Common myeloid progenitor, CD34-positive (primary cell): ENCODE data around the gene CHMP6.
A peak's percentile ranks its signal among the peaks of the same experiment; 100 is the strongest.

Experiments
- CTCF ChIA-PET: fragments of 350-600 bp; sonication (Branson Sonifier 250); formaldehyde crosslinking; loops from one replicate; lab custom pipeline; 2021; ENCODE audit warnings: antibody characterized with exemption; lab: Charles Lee
- POLR2A ChIA-PET: fragments of 350-600 bp; sonication (Branson Sonifier 250); formaldehyde crosslinking; loops from one replicate; lab custom pipeline; 2021; ENCODE audit warnings: antibody characterized with exemption; lab: Charles Lee
- DNase-seq, 3 donors: peaks; one replicate each; pipeline versions ENCODE4 v3.0.0 to v3.0.0-alpha.2; 2013
- H3K27ac ChIP-seq, 2 experiments: 1 replicate in 1 of 2; 2 replicates in 1 of 2; pipeline ENCODE4 v1.7.0; 2013; ENCODE audit warnings: inconsistent platforms in 2 of 2, low read length in 2 of 2, mild to moderate bottlenecking in 2 of 2, low read depth in 1 of 2, moderate library complexity in 1 of 2; ENCODE audit not compliant: severe bottlenecking in 2 of 2, insufficient read depth in 1 of 2, poor library complexity in 1 of 2
- H3K27me3 ChIP-seq, 5 experiments: replicated peaks in 2 of 5; 1 replicate in 3 of 5; 2 replicates in 2 of 5; pipeline versions ENCODE4 v1.6.1 to v1.7.0; 2013; ENCODE audit warnings: low read length in 4 of 5, mild to moderate bottlenecking in 2 of 5, moderate library complexity in 2 of 5, inconsistent platforms in 1 of 5; ENCODE audit not compliant: insufficient read depth in 5 of 5, control insufficient read depth in 4 of 5
- H3K36me3 ChIP-seq, 4 experiments: 1 replicate in 2 of 4; 2 replicates in 2 of 4; pipeline versions ENCODE4 v1.6.1 to v1.7.0; 2013; ENCODE audit warnings: low read length in 3 of 4, control low read depth in 1 of 4, mild to moderate bottlenecking in 1 of 4; ENCODE audit not compliant: control insufficient read depth in 4 of 4, insufficient read depth in 4 of 4
- H3K4me1 ChIP-seq, 4 experiments: 1 replicate in 3 of 4; 2 replicates in 1 of 4; pipeline versions ENCODE4 v1.6.1 to v1.7.1; 2013; ENCODE audit warnings: low read length in 3 of 4, mild to moderate bottlenecking in 3 of 4, control low read depth in 1 of 4, inconsistent platforms in 1 of 4, moderate library complexity in 1 of 4; ENCODE audit not compliant: control insufficient read depth in 4 of 4, insufficient read depth in 4 of 4; ENCODE audit errors: control extremely low read depth in 1 of 4
- H3K4me3 ChIP-seq, 7 experiments: 1 replicate in 4 of 7; 2 replicates in 3 of 7; pipeline versions ENCODE4 v1.5.1 to v1.7.0; 2013; ENCODE audit warnings: mild to moderate bottlenecking in 7 of 7, low read length in 6 of 7, moderate library complexity in 6 of 7, inconsistent platforms in 2 of 7, low read depth in 2 of 7, control low read depth in 1 of 7; ENCODE audit not compliant: insufficient read depth in 4 of 7, control insufficient read depth in 1 of 7; ENCODE audit errors: extremely low read depth in 1 of 7
- H3K9me3 ChIP-seq, 5 experiments: 1 replicate in 4 of 5; 2 replicates in 1 of 5; pipeline versions ENCODE4 v1.6.1 to v1.7.1; 2013; ENCODE audit warnings: low read length in 4 of 5, mild to moderate bottlenecking in 2 of 5, inconsistent platforms in 1 of 5, low read depth in 1 of 5, moderate library complexity in 1 of 5; ENCODE audit not compliant: control insufficient read depth in 4 of 5, insufficient read depth in 2 of 5; ENCODE audit errors: control extremely low read depth in 1 of 5
- WGBS: methylation state at CpG from one replicate; pipeline ENCODE4 v1.1.5; 2013; ENCODE audit not compliant: insufficient coverage; 5-methylcytosine and 5-hydroxymethylcytosine counted together

The CHMP6 gene

GRCh38 chr17:80989586-80989913, 2.1 kb upstream of the CHMP6 start:
- H3K36me3 ChIP-seq = peaks cover 0 to 2% (median 0%) of the 10 kb centered on the region in 4 experiments
- ChIA-PET CTCF (interaction anchor here (0.6 to 3.6 kb wide), 8 partner anchors 13 to 412 kb away, joined by 3 to 16 read pairs (median 4); no protein-coding TSS in a partner anchor), POLR2A (interaction anchor here (0.6 kb wide), 1 partner anchor 1621 kb away, joined by 3 read pairs; no protein-coding TSS in a partner anchor)
- H3K4me3 ChIP-seq = peak overlapping the region in 1 of 7 experiments; percentile 46
- no peak for DNase-seq
- H3K9me3 ChIP-seq = no peaks in the 10 kb centered on the region
- 75% methylated on average over 11 of the region's 11 CpGs for WGBS
- H3K27ac ChIP-seq = no peak overlapping the region
- H3K4me1 ChIP-seq = peaks cover 2 to 54% (median 48%) of the 10 kb centered on the region in 4 experiments
- H3K27me3 ChIP-seq = no peaks in the 10 kb centered on the region

GRCh38 chr17:80990921-80991644, 558 bp upstream of the CHMP6 start:
- WGBS = 46% methylated on average over 18 of the region's 22 CpGs
- H3K4me3 ChIP-seq = peak overlapping the region; percentile 75 to 92 (median 84)
- DNase-seq = peak in 1 of 3 donors; percentile 18
- ChIA-PET POLR2A (no interaction called here), CTCF (interaction anchor here (0.6 to 2.2 kb wide), 6 partner anchors 16 to 111 kb away, joined by 3 to 6 read pairs (median 4); no protein-coding TSS in a partner anchor)
- H3K27me3 ChIP-seq = no peaks in the 10 kb centered on the region
- H3K27ac ChIP-seq = peak overlapping the region; percentile 68 to 70
- H3K9me3 ChIP-seq = no peaks in the 10 kb centered on the region
- H3K4me1 ChIP-seq = peaks cover 2 to 50% (median 46%) of the 10 kb centered on the region in 4 experiments
- H3K36me3 ChIP-seq = peaks cover 0 to 14% (median 10%) of the 10 kb centered on the region in 4 experiments

DNA sequence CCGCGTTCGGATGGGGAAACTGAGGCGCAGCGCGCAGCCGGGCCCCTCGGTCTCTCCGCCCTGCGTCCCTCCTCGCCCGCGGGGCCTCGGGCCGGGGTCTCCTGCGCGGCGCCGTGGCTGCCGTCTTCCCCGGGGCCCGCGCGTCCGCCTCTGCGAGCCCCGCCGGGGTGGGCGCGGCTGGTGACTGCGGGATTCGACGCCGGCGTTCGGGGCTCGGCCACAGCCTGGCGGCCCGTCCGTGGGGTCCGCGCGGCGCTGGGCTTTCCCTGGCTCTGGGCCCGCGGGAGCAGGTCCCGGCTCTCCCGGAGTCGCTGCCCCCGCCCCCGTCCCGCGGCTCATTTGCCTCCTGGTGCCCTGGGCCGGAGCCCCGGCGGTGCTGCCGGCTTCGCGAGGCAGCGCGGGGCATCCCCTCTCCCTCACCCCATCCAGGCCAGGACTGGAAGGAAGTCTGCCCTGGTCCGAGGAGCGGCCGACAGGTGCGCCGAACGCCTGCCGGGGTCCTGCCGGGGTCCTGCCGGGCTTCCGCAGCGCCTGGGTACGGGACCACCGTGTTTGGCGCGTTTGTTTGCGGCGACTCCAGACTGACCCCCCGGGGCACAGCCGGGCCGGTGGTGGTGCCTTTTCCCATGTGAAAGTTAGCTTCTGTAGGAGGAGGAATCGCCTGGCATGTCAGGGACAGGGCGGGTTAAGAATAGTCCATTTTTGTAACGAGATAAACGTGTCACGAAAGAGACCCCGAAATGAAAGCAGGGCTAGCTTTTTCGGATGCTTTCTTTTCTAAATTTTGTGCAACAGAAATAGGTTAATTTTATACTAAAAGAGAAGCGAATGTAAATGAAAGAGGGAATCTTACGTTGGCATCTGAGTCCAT, 671 bp downstream of the CHMP6 start:
- no peaks in the 10 kb centered on the region for H3K27me3 ChIP-seq
- peaks cover 0 to 26% (median 16%) of the 10 kb centered on the region in 4 experiments for H3K36me3 ChIP-seq
- H3K4me3 ChIP-seq = peak overlapping the region; percentile 75 to 92 (median 84)
- peak in 1 of 3 donors; percentile 16 for DNase-seq
- peak overlapping the region; percentile 68 to 70 for H3K27ac ChIP-seq
- peaks cover 2 to 52% (median 38%) of the 10 kb centered on the region in 4 experiments for H3K4me1 ChIP-seq
- WGBS = 4% methylated on average over 65 of the region's 90 CpGs
- POLR2A ChIA-PET = interaction anchor here (0.7 kb wide), 1 partner anchor 137 kb away, joined by 3 read pairs; no protein-coding TSS in a partner anchor
- H3K9me3 ChIP-seq = no peaks in the 10 kb centered on the region
- CTCF ChIA-PET = interaction anchor here (1.0 to 2.2 kb wide), 4 partner anchors 31 to 110 kb away, joined by 3 to 5 read pairs (median 4); no protein-coding TSS in a partner anchor

GRCh38 chr17:80992948-80993624, 1.4 kb downstream of the CHMP6 start:
- CTCF ChIA-PET = no interaction called here

GRCh38 chr17:80995131-80995530, 3.5 kb downstream of the CHMP6 start:
- POLR2A ChIA-PET = no interaction called here
- peaks cover 2 to 49% (median 24%) of the 10 kb centered on the region in 4 experiments for H3K4me1 ChIP-seq
- no peaks in the 10 kb centered on the region for H3K27me3 ChIP-seq
- no peak overlapping the region for H3K4me3 ChIP-seq
- no peaks in the 10 kb centered on the region for H3K9me3 ChIP-seq
- no peak overlapping the region for H3K27ac ChIP-seq
- DNase-seq = no peak
- CTCF ChIA-PET = no interaction called here
- WGBS = 99% methylated on average over 8 of the region's 13 CpGs
- peaks cover 0 to 54% (median 34%) of the 10 kb centered on the region in 4 experiments for H3K36me3 ChIP-seq

More at GRCh38 chr17:80992948-80993624, 1.4 kb downstream of the CHMP6 start:
- Histone ChIP-seq H3K9me3 (no peaks in the 10 kb centered on the region), H3K36me3 (peaks cover 0 to 34% (median 22%) of the 10 kb centered on the region in 4 experiments), H3K4me3 (peak overlapping the region in 6 of 7 experiments; percentile 76 to 92 (median 86)), H3K27me3 (no peaks in the 10 kb centered on the region), H3K4me1 (peaks cover 2 to 56% (median 34%) of the 10 kb centered on the region in 4 experiments), H3K27ac (peak overlapping the region in 1 of 2 experiments; percentile 68)
- WGBS = 83% methylated on average over 14 of the region's 18 CpGs
- POLR2A ChIA-PET = interaction anchor here (0.7 kb wide), 1 partner anchor 136 kb away, joined by 3 read pairs; no protein-coding TSS in a partner anchor
- DNase-seq = no peak

- peaks cover 0 to 58% (median 36%) of the 10 kb centered on the region in 4 experiments for H3K36me3 ChIP-seq
- no peaks in the 10 kb centered on the region for H3K27me3 ChIP-seq
- peaks cover 0 to 49% (median 18%) of the 10 kb centered on the region in 4 experiments for H3K4me1 ChIP-seq
- no peaks in the 10 kb centered on the region for H3K9me3 ChIP-seq
- no peak overlapping the region for H3K4me3 ChIP-seq
- POLR2A ChIA-PET = no interaction called here
- peak overlapping the region in 1 of 2 experiments; percentile 79 for H3K27ac ChIP-seq
- no peak for DNase-seq
- WGBS = 94% methylated on average over 23 of the region's 25 CpGs
- CTCF ChIA-PET = no interaction called here
Measured at GRCh38 chr17:80996422-80997305, 5.0 kb downstream of the CHMP6 start.
